Peyer's patch (tissue), 4 donors: ENCODE measurements around the gene EHBP1L1.
A peak's percentile ranks its signal among the peaks of the same experiment; 100 is the strongest.

ENCODE experiments used
- POLR2A ChIP-seq, 2 donors: fragments of 450-650 bp; IDR thresholded peaks; one replicate each; pipeline ENCODE4 v1.5.1; 2017; ENCODE audit warnings: antibody characterized with exemption in 2 of 2, mild to moderate bottlenecking in 2 of 2, moderate library complexity in 2 of 2
- TF ChIP-seq, protein P1 (sequence below), 6 experiments: fragments of 450-650 bp in 4 of 6; fragments of 200-600 bp in 2 of 6; sonication (generic) in 1 of 6; IDR thresholded peaks; one replicate each; pipeline ENCODE4 v1.5.1; 2017 to 2019; ENCODE audit warnings: antibody characterized with exemption in 6 of 6, mild to moderate bottlenecking in 3 of 6, moderate library complexity in 1 of 6

- TF ChIP-seq, protein P1, sequence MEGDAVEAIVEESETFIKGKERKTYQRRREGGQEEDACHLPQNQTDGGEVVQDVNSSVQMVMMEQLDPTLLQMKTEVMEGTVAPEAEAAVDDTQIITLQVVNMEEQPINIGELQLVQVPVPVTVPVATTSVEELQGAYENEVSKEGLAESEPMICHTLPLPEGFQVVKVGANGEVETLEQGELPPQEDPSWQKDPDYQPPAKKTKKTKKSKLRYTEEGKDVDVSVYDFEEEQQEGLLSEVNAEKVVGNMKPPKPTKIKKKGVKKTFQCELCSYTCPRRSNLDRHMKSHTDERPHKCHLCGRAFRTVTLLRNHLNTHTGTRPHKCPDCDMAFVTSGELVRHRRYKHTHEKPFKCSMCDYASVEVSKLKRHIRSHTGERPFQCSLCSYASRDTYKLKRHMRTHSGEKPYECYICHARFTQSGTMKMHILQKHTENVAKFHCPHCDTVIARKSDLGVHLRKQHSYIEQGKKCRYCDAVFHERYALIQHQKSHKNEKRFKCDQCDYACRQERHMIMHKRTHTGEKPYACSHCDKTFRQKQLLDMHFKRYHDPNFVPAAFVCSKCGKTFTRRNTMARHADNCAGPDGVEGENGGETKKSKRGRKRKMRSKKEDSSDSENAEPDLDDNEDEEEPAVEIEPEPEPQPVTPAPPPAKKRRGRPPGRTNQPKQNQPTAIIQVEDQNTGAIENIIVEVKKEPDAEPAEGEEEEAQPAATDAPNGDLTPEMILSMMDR (IDR thresholded peaks at IDR 0.05): peak in 1 of 6 experiments; percentile 15
- no peak for TF ChIP-seq POLR2A (IDR thresholded peaks at IDR 0.05)
These were observed 17.6 kb upstream of the EHBP1L1 start, which contains the start of gene LTBP3 for GRCh38 chr11:65558002-65558929.
